Activated naive CD4-positive, alpha-beta T cell treated with anti-CD3 and anti-CD28 coated beads, Interleukin-2, amount 10 ng/mL, durations not matched to agents 7 days and 5 days (primary cell): ENCODE measurements around the gene CMTM7.

Experiments used
- CTCF ChIA-PET: fragments of 350-600 bp; sonication (Branson Sonifier 250); formaldehyde crosslinking; loops from one replicate; lab custom pipeline; 2021; ENCODE audit warnings: antibody characterized with exemption; lab: Charles Lee
- DNase-seq: peaks from one replicate; pipeline ENCODE4 v3.0.0-alpha.2; 2020
- H3K27ac Mint-ChIP-seq: one replicate; pipeline ENCODE4 v1.8.0; 2021; ENCODE audit warnings: mild to moderate bottlenecking, moderate library complexity, mixed read lengths
- H3K27me3 Mint-ChIP-seq: one replicate; pipeline ENCODE4 v1.8.0; 2021; ENCODE audit warnings: mild to moderate bottlenecking, mixed read lengths
- H3K36me3 Mint-ChIP-seq: one replicate; pipeline ENCODE4 v1.8.0; 2021; ENCODE audit warnings: mixed read lengths
- H3K4me1 Mint-ChIP-seq: one replicate; pipeline ENCODE4 v1.8.0; 2021; ENCODE audit warnings: mixed read lengths
- H3K4me3 Mint-ChIP-seq: one replicate; pipeline ENCODE4 v1.8.0; 2021; ENCODE audit warnings: mild to moderate bottlenecking, moderate library complexity, mixed read lengths
- H3K9me3 Mint-ChIP-seq: one replicate; pipeline ENCODE4 v1.8.0; 2021; ENCODE audit warnings: mixed read lengths

The CMTM7 gene

DNA sequence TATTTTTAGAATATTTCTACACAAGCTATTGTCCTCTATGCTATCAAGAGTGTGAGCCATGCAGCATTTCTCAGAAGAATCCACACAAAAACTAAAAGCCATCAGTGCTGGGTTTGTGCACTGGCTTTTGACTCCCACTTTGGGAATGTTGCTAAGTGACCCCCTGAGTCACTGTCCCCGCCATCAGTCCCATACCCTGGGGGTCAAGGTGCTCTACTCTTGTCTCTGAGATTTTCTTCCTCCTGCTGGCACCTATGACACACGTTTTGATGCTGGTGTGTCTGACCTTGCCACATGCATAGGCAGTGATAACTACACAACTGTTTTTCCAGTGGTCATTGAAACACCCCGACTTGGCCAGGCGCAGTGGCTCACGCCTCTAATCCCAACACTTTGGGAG is 19.8 kb downstream of the CMTM7 start:
- Mint-ChIP-seq H3K4me3 (no peak overlapping the region), H3K4me1 (peaks cover 67% of the 10 kb centered on the region), H3K27ac (no peak overlapping the region), H3K27me3 (no peaks in the 10 kb centered on the region), H3K36me3 (peaks cover 28% of the 10 kb centered on the region), H3K9me3 (no peaks in the 10 kb centered on the region)
- CTCF ChIA-PET: interaction anchor here (1.0 to 1.1 kb wide), 2 partner anchors 8 to 22 kb away, joined by 3 to 5 read pairs; no protein-coding TSS in a partner anchor
- no peak for DNase-seq

DNA sequence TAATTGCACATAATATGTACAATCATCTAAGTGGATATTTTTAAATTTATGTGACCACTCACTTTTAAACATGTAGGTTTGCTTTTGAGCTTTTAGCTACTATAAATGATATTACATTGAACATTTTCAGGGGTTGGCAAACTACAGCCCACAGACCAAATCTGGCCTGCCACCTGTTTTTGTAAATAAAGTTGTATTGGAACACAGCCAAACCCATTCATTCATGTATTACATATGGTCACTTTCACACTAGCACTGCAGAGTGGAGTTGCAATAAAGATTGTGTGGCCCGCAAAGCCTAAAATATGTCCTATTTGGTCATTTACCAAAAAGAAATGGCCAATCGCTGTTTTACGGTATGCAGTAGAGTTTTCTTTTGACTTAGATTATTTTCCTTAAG is 21.2 kb downstream of the CMTM7 start:
- Mint-ChIP-seq H3K9me3 (no peaks in the 10 kb centered on the region), H3K36me3 (peaks cover 26% of the 10 kb centered on the region), H3K27ac (no peak overlapping the region), H3K27me3 (no peaks in the 10 kb centered on the region), H3K4me1 (peaks cover 67% of the 10 kb centered on the region), H3K4me3 (no peak overlapping the region)
- DNase-seq: no peak
- CTCF ChIA-PET: interaction anchor here (1.9 kb wide), 1 partner anchor 55 kb away, joined by 5 read pairs; no protein-coding TSS in a partner anchor

DNA sequence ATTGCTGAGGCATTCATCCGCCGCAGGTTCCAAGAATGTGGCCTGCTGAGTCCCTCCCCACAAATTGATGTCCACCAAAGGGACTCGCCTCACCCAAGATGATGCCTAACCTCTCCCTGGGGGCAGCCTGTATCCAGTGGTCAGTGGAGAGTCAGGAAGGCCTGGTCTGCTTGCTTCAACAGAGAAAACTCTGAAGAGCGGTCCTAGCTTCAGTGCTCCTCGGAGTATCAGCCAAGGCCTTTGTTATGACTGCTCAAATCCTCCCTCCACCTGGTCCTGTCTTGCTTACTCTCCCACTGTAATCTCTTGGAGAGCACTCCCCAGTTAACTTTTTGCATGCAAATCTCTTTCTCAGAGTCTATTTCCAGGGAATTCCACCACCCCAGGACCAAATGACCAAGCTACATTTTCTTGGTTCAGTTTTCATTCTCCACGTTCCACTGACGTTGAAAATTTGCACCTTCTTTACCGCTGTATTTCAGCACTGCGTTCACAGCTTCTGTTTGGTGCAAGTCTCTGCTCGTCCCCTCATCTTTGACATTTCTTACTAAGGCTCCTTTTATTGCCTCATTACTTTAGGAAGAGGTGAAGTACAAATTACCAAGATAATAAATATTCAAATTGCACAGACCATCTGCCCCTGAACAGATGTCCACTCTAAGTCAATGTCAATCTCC is 22.3 kb downstream of the CMTM7 start:
- DNase-seq: no peak
- H3K4me1 Mint-ChIP-seq: peaks cover 72% of the 10 kb centered on the region
- no peaks in the 10 kb centered on the region for H3K9me3 Mint-ChIP-seq
- peaks cover 30% of the 10 kb centered on the region for H3K36me3 Mint-ChIP-seq
- H3K27me3 Mint-ChIP-seq: no peaks in the 10 kb centered on the region
- H3K4me3 Mint-ChIP-seq: no peak overlapping the region
- CTCF ChIA-PET: interaction anchor here (0.8 to 2.0 kb wide), 6 partner anchors 9 to 54 kb away, joined by 3 to 13 read pairs (median 6); no protein-coding TSS in a partner anchor
- H3K27ac Mint-ChIP-seq: peak overlapping the region; percentile 93

DNA sequence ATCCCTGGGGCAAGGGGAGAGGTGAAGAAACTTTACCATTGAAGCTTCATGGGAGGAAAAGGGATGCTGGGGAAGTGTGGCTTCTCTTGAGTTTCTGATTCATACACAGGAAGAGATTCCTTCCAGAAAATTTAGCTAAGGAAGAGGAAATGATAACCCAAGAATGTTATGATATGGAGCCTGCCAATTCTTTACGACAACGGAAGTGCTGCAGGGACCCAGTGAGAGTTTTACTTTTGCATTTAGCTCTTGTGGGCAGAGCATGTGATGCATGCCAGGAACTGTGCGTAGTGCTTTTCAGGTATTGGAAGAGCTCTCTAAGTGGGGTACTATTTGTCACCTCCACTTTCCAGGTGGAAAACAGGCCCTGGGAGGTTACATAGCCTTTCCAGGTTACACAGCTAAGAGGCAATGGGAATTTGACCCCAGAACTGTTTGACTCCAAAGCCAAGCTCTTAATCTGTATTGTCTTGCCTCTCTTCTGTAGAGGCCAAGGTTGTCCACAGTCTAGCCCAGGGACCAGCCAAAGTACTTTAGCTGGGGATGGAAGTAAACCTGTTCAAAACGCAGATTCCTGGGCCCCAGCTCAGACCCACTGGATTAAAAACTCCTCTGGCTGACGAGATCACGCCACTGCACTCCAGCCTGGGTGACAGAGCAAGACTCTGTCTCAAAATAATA is 23.0 kb downstream of the CMTM7 start:
- H3K4me3 Mint-ChIP-seq: peak overlapping the region; percentile 20
- DNase-seq: peak; percentile 73
- no peaks in the 10 kb centered on the region for H3K27me3 Mint-ChIP-seq
- peaks cover 32% of the 10 kb centered on the region for H3K36me3 Mint-ChIP-seq
- CTCF ChIA-PET: interaction anchor here (0.8 to 2.0 kb wide), 6 partner anchors 9 to 53 kb away, joined by 3 to 13 read pairs (median 6); no protein-coding TSS in a partner anchor
- peaks cover 75% of the 10 kb centered on the region for H3K4me1 Mint-ChIP-seq
- H3K27ac Mint-ChIP-seq: peak overlapping the region; percentile 93
- H3K9me3 Mint-ChIP-seq: peaks cover 3% of the 10 kb centered on the region

DNA sequence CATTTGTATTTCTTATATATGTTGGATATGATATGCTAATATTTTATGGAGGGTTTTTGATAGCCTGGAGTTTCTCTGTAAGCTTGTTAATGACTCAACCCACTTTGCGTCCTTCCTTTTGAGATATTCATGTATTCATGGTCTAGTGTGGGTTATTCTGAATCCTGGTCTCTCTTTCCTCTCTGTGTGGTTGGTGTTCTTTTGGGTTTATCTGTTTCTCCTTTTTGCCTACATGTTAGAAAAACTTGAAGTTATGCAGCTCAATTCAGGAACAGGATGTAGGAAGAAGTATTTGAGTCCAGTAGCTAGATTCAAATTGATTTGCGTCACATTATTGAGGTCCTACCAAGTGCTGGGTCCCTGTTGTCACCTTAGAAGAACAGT is 28.1 kb downstream of the CMTM7 start:
- Mint-ChIP-seq H3K4me1 (peaks cover 94% of the 10 kb centered on the region), H3K4me3 (peak overlapping the region; percentile 46), H3K36me3 (peaks cover 44% of the 10 kb centered on the region), H3K27me3 (no peaks in the 10 kb centered on the region), H3K9me3 (peaks cover 3% of the 10 kb centered on the region), H3K27ac (peak overlapping the region; percentile 82)
- no peak for DNase-seq
- CTCF ChIA-PET: interaction anchor here (1.2 to 1.9 kb wide), 3 partner anchors 9 to 49 kb away, joined by 5 to 8 read pairs (median 8); no protein-coding TSS in a partner anchor

DNA sequence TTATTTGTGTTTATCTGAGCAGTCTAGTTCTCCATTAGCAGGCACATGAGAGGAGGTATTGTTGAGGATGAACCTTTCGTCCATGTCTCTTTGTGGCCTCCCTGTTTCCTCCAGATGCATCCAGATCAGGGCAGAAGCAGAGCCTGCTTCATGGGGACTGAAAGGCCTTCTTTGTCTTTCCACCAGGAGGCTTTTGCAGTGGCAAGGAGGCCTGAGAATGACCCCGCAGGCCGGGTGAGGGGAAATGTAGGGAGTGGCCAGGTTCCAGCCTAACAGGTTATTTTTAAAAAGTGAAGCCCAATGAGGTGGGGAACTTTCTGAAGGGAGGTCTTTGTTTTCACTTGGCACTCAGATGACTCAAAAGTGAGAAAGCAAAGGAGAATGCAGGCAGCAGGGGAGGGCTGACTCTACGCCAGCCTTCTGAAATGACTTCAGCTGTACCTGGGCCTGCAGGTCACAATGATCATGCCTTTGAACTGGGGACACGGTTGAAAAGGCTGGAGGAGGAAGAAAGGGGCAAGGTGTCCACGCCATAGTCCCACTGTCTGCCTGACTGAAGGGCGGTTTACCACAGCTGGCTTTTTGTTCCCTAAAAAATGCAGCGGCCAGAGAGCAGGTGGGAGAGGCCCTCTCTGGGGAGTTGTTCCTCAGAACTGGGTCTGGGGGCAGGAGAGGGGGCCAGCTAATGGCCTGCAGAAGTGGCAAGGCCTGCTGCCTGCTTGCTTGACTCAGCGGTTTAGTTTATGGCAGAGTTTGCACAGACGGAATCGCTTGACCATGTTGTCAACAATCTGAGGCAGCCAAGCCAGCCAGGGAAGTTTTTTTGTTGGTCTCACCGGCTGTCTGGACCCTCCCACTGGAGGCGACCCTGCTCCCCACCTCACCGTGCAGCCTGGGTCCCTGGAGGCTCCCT is 28.7 kb downstream of the CMTM7 start:
- Mint-ChIP-seq H3K4me3 (peak overlapping the region; percentile 46), H3K27ac (peak overlapping the region; percentile 82), H3K9me3 (peaks cover 3% of the 10 kb centered on the region), H3K27me3 (no peaks in the 10 kb centered on the region), H3K36me3 (peaks cover 42% of the 10 kb centered on the region), H3K4me1 (peaks cover 94% of the 10 kb centered on the region)
- DNase-seq: peak; percentile 51
- CTCF ChIA-PET: interaction anchor here (1.2 to 1.9 kb wide), 3 partner anchors 8 to 48 kb away, joined by 5 to 8 read pairs (median 8); no protein-coding TSS in a partner anchor

DNA sequence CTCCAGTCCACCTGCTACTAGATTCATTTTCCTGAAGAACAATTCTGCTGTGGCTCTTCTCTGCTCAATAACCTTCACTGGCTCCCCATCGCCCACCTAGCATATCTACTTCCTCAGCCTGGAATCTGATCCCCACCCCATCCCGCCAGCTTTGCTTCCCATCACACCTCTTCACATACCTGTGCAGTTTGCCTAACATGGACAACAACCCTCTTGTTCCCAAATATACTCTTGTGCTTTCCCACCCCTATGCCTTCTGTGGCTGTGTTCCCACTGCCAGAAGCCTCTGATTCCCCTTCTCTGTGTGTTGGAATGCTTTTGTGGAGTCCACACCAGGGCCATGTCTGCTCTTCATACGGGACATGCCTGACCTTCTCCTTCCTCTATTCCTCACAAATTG is 29.5 kb downstream of the CMTM7 start:
- H3K4me1 Mint-ChIP-seq: peaks cover 94% of the 10 kb centered on the region
- H3K9me3 Mint-ChIP-seq: peaks cover 3% of the 10 kb centered on the region
- no peak for DNase-seq
- H3K36me3 Mint-ChIP-seq: peaks cover 35% of the 10 kb centered on the region
- H3K27me3 Mint-ChIP-seq: no peaks in the 10 kb centered on the region
- H3K27ac Mint-ChIP-seq: peak overlapping the region; percentile 82
- peak overlapping the region; percentile 19 for H3K4me3 Mint-ChIP-seq
- CTCF ChIA-PET: interaction anchor here (1.0 to 1.9 kb wide), 2 partner anchors 12 to 47 kb away, joined by 4 to 8 read pairs; no protein-coding TSS in a partner anchor

DNA sequence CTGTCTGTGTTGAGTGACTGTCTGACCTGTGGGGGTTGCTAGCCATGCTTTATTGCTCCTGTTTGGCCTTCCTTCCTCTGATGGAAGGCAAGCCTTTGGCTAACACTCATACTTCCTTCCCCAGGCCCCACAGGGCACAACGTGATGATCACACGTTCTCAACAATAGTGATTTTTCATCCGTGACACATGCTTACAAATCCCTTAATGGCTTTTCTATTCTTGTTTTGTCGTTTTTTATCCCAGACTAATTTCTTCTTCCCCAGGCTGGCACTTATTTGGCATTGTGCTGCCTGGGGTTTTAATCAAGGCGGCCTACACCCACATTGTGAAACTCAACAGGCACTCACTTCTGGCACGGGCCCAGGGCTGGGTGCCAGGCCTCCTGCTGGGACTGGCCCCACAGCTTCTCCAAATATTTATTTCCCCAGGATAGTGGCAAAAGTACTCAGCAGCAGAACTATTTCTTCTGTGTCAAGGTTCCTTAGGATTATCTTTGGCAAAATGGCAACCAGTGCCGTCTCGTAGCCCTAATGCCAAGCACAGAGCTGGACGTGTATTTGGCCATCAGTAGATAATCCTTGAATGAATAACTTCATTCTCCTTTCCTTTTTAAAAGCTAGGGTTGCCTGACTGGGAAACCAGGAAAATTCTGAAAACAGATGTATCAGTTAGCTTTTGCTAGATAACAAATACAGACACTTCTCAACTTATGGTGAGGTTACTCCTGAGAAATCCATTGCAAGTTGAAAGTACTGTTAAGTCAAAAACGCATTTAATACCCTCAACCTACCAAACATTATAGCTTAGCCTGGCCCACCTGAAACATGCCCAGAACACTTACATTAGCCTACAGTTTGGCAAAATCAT is 30.6 kb downstream of the CMTM7 start:
- CTCF ChIA-PET: interaction anchor here (1.0 to 3.5 kb wide), 5 partner anchors 10 to 46 kb away, joined by 3 to 24 read pairs (median 7); no protein-coding TSS in a partner anchor

DNA sequence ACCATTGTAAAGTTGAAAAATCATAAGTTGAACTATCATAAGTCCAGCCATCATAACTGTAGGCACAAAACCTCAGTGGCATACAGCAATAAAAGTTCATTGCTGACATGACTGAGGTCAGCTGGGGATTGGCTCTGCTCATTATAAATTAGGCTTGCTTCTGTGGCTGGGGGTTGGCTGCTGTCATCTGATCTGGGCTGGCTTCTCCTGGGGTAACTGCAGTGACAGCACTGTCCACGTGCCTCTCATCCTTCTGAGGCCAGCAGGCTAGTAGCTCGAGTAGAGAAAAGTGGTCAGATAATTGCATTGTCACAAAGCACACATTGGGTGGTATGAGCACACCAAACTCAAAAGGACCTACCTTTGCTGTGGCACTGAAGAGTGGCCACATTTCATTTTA is 31.3 kb downstream of the CMTM7 start:
- no peaks in the 10 kb centered on the region for H3K27me3 Mint-ChIP-seq
- H3K9me3 Mint-ChIP-seq: peaks cover 3% of the 10 kb centered on the region
- H3K27ac Mint-ChIP-seq: peak overlapping the region; percentile 94
- no peak for DNase-seq
- CTCF ChIA-PET: interaction anchor here (0.8 to 3.5 kb wide), 8 partner anchors 8 to 88 kb away, joined by 3 to 24 read pairs (median 9); no protein-coding TSS in a partner anchor
- H3K36me3 Mint-ChIP-seq: peaks cover 35% of the 10 kb centered on the region
- H3K4me3 Mint-ChIP-seq: no peak overlapping the region
- peaks cover 94% of the 10 kb centered on the region for H3K4me1 Mint-ChIP-seq

More for the DNA sequence above, 30.6 kb downstream of the CMTM7 start:
- Mint-ChIP-seq H3K9me3 (peaks cover 3% of the 10 kb centered on the region), H3K36me3 (peaks cover 35% of the 10 kb centered on the region), H3K27me3 (no peaks in the 10 kb centered on the region), H3K4me3 (no peak overlapping the region), H3K27ac (peak overlapping the region; percentile 53), H3K4me1 (peaks cover 94% of the 10 kb centered on the region)
- no peak for DNase-seq

DNA sequence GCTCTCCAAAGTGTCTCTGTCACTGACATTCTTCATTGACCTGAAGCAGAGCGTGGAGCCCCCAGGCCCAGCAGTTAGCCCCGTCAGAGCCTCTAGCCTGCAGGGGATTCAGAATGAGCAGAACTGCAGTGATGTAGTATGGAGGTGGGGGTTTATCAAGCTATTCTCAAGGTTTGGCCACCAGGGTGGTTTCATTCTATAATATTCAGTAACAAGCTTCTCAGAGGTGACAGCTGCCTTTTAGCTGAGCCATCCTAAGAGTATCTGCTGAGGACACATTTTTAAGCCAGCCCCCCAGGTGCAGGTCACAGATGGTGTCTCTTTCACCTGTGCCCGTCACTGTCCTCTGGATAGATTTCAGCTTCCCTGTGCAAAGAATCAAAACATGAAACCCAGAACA is 31.9 kb downstream of the CMTM7 start:
- peaks cover 95% of the 10 kb centered on the region for H3K4me1 Mint-ChIP-seq
- DNase-seq: no peak
- H3K9me3 Mint-ChIP-seq: peaks cover 3% of the 10 kb centered on the region
- peak overlapping the region; percentile 94 for H3K27ac Mint-ChIP-seq
- peaks cover 31% of the 10 kb centered on the region for H3K36me3 Mint-ChIP-seq
- no peak overlapping the region for H3K4me3 Mint-ChIP-seq
- no peaks in the 10 kb centered on the region for H3K27me3 Mint-ChIP-seq
- CTCF ChIA-PET: interaction anchor here (0.8 to 3.5 kb wide), 8 partner anchors 8 to 88 kb away, joined by 3 to 24 read pairs (median 9); no protein-coding TSS in a partner anchor

DNA sequence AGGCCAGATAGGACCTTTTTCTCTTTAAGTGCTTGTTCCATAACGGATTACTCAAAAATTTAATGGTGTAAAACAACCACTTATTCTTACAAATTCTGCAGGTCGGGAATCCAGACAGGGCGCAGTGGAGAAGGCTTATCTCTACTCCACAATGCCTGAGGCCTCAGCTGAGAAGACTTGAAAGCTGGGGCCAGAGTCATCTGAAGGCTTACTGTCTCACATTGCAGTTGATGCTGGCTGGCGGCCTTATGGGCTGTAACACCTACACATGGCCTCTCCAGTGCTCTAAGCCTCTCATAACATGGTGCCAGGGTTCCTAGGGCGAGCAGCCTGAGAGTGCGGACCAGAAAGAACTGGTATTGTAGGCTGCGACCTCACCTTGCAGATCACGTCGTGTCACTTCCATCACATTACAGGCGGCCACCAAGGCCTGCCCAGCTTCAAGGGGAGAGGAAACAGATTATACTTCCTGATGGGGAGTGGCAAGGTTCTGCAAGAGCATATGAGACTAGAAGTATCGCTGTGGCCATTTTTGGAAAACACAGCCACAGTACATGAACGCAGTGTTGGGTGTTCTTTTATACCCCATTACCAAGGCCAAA is 32.4 kb downstream of the CMTM7 start:
- Mint-ChIP-seq H3K9me3 (peaks cover 3% of the 10 kb centered on the region), H3K27ac (peak overlapping the region; percentile 94), H3K36me3 (peaks cover 27% of the 10 kb centered on the region), H3K4me3 (no peak overlapping the region), H3K4me1 (peaks cover 96% of the 10 kb centered on the region), H3K27me3 (no peaks in the 10 kb centered on the region)
- CTCF ChIA-PET: interaction anchor here (0.8 to 3.5 kb wide), 10 partner anchors 9 to 89 kb away, joined by 3 to 24 read pairs (median 6); no protein-coding TSS in a partner anchor
- peak; percentile 62 for DNase-seq

DNA sequence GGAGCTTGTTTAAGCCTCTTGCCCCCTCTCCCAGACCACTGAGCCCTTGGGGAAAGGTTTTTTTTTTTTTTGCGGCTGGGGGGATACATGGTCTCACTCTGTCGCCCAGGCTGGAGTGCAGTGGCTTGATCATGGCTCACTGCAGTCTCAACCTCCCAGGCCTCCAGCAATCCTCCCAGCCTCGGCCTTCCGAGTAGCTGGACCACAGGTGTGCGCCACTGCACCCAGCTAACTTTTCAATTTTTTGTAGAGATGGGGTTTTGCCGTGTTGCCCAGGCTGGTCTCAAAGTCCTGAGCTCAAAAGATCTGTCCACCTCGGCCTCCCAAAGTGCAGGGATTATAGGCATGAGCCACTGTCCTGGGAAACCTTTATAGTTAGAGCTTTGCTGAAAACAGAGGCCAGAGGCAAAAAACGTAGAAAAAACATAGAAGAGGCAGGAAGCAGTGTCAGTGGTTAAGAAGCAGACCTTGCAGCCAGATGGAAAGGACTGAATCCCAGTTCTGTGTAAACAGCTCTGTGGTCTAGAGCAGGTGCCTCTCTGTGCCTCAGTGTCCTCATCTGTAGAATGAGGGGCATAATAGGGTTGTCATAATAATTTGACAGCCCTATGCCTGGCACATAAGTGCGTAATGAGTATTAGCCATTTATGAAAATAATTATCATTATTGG is 33.1 kb downstream of the CMTM7 start:
- no peak for DNase-seq
- peaks cover 94% of the 10 kb centered on the region for H3K4me1 Mint-ChIP-seq
- H3K9me3 Mint-ChIP-seq: no peaks in the 10 kb centered on the region
- H3K27me3 Mint-ChIP-seq: no peaks in the 10 kb centered on the region
- peaks cover 21% of the 10 kb centered on the region for H3K36me3 Mint-ChIP-seq
- CTCF ChIA-PET: interaction anchor here (0.9 to 3.5 kb wide), 11 partner anchors 8 to 77 kb away, joined by 3 to 24 read pairs (median 5); no protein-coding TSS in a partner anchor
- peak overlapping the region; percentile 51 for H3K4me3 Mint-ChIP-seq
- H3K27ac Mint-ChIP-seq: peak overlapping the region; percentile 94
